ENCODE data around the gene DLK1.

Gene DLK1

GRCh38 chr14:100764471-100765115 lies 37.9 kb downstream of the DLK1 start:
- DNase-seq (ENCODE audit: low read depth) = no peak
- no peak overlapping the region for H3K4me3 ChIP-seq (ENCODE audit: low read depth, low read length)
- TF ChIP-seq, protein P1, sequence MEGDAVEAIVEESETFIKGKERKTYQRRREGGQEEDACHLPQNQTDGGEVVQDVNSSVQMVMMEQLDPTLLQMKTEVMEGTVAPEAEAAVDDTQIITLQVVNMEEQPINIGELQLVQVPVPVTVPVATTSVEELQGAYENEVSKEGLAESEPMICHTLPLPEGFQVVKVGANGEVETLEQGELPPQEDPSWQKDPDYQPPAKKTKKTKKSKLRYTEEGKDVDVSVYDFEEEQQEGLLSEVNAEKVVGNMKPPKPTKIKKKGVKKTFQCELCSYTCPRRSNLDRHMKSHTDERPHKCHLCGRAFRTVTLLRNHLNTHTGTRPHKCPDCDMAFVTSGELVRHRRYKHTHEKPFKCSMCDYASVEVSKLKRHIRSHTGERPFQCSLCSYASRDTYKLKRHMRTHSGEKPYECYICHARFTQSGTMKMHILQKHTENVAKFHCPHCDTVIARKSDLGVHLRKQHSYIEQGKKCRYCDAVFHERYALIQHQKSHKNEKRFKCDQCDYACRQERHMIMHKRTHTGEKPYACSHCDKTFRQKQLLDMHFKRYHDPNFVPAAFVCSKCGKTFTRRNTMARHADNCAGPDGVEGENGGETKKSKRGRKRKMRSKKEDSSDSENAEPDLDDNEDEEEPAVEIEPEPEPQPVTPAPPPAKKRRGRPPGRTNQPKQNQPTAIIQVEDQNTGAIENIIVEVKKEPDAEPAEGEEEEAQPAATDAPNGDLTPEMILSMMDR (IDR thresholded peaks at IDR 0.05; ENCODE audit: control insufficient read depth, extremely low read depth, insufficient read depth) = no peak

DNA sequence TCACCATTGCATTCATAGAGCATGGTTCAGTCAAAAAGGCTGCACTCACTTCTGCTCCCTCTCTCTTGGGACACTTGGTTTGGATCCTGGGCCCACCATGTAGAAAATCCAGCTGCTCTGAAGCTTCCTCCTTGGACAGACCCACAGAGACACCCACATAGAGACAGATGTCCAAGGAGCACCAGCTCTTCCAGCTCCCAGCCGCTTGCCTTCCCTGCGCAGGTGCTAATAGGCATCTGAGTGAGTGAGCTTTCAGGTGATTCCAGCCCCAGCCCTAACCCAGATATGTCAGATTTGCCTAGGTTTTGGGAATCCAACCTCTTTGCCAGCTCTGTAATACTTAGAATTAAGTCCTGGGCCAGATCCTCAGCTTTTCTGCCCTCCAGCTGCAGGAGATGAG lies 38.6 kb downstream of the DLK1 start:
- no peak overlapping the region for H3K4me3 ChIP-seq (ENCODE audit: low read depth, low read length)
- no peak for DNase-seq (ENCODE audit: low read depth)
- TF ChIP-seq, protein P1 (IDR thresholded peaks at IDR 0.05; ENCODE audit: control insufficient read depth, extremely low read depth, insufficient read depth) = no peak

DNA sequence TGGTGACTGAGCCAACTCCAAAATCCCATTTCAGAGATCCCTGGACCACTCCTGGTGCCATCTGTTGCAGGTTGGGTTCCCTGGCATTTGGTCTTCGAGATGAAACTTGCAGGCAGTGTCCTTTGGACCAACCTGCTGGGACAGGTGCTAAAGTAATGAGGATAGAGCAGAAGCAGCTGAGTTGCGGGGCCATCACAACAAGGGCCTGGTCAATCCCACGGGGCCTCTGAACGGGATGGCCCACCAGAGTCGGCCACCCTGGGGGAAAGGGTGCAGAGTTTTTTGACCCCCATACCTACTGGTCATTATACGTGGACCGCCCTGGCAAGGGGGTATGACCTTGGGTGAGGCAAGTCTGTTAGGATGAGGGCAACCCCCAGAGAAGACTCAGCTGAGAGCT lies 39.3 kb downstream of the DLK1 start:
- DNase-seq (ENCODE audit: low read depth) = no peak
- TF ChIP-seq, protein P1 (IDR thresholded peaks at IDR 0.05; ENCODE audit: control insufficient read depth, extremely low read depth, insufficient read depth) = no peak

DNA sequence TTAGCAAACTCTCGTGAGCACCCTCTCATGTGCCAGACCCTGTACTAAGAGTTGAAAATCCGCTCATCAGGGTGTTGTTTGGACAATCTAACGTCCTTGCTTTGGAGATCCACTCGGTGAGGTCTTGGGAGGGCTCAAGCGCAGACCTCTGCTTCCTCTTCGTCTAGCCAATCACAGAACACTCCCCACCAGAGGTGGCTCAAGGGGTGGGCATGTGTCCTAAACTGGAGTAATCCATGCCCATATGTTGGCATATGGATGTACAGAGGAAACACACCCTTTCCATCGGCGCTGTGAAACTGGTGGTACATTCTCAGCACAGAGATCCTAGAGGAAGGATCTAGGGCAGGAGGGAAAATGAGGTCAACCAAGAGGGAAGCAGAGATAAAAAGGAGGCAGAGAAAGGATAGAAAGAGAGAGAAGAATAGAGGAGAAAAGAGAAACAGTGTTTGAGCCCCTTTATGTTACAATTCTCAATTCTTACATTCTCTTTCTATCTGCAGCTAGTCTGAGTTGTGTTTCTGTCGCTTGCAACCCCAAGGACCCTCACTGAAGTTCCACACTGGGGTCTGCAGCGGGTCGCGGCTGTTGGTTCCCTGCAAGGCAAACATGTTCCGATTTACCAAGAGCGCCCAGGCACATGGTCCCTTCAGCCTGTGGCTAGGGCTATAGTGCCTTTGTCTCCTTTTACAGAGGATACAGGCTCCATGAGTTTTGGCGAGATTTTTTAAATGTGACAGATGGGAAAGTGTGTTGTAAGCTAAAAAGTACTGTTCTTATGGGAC lies 40.5 kb downstream of the DLK1 start:
- DNase-seq (ENCODE audit: low read depth) = no peak
- TF ChIP-seq, protein P1 (IDR thresholded peaks at IDR 0.05; ENCODE audit: control insufficient read depth, extremely low read depth, insufficient read depth) = no peak
- no peak overlapping the region for H3K4me3 ChIP-seq (ENCODE audit: low read depth, low read length)

More for the DNA sequence above, 39.3 kb downstream of the DLK1 start:
- no peak overlapping the region for H3K4me3 ChIP-seq (ENCODE audit: low read depth, low read length)

GRCh38 chr14:100767788-100768536 lies 41.3 kb downstream of the DLK1 start:
- DNase-seq (ENCODE audit: low read depth) = no peak
- TF ChIP-seq, protein P1 (IDR thresholded peaks at IDR 0.05; ENCODE audit: control insufficient read depth, extremely low read depth, insufficient read depth) = no peak
- H3K4me3 ChIP-seq (ENCODE audit: low read depth, low read length) = no peak overlapping the region

DNA sequence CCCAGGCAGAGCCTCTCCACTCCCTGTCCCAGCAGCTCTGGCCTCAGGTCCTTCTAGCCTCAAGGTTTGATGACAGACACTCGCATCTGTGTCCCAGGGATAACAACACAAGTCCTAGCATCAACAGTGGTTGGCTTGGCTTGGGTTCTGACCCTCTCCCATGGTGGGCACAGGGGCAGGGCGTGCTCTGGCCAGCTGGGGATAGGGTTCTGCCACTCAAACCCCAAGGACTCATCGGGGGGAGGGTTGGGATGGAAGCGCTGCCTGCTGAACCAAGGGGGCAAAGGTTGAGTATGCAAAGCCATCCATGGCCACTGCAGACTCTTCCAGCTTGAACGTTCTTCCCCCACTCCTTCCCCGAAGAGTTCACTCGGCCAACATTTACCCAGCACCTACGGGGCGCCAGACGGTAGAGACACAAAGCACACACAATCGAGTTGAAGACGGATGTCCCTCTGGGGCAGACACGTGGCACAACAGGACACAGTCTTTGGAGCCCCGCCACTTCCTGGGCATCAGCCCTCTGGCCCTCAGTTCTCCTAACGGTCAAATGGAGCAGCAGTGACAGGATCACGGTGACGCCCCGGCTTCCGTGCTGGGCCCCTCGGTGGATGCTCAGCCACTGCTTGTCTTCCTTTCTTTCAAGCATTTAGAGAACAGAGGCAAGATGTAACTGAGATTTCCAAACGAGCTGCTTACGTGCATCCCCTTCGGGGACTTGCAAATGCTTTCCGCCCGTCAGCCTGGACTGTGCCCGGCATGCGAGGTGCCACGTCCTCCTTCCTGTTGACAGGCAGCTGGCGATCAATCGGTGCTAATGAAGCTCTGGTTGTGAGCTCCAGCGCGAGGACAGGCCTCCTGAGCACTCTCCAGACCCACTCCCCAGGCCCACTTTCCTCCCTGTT lies 42.6 kb downstream of the DLK1 start:
- H3K4me3 ChIP-seq (ENCODE audit: low read depth, low read length) = no peak overlapping the region
- DNase-seq (ENCODE audit: low read depth) = no peak
- TF ChIP-seq, protein P1 (IDR thresholded peaks at IDR 0.05; ENCODE audit: control insufficient read depth, extremely low read depth, insufficient read depth) = no peak

Measured in LNCaP clone FGC (cell line).